Neuronal stem cell (in vitro differentiated cells): ENCODE results near the gene FAT2.

Experiments used
- DNase-seq: peaks from one replicate; pipeline ENCODE4 v3.0.0-alpha.2; 2013; ENCODE audit warnings: low spot score
- H2AFZ ChIP-seq: one replicate; pipeline ENCODE4 v1.6.1; 2013; ENCODE audit warnings: mild to moderate bottlenecking, low read length, inconsistent platforms
- H2AK5ac ChIP-seq: 2 replicates; pipeline ENCODE4 v1.6.1; 2013; ENCODE audit warnings: low read depth, mild to moderate bottlenecking, inconsistent platforms, low read length, moderate library complexity, mixed read lengths
- H2BK120ac ChIP-seq: 2 replicates; pipeline ENCODE4 v1.6.1; 2013; ENCODE audit warnings: low read depth, mild to moderate bottlenecking, inconsistent platforms, low read length, moderate library complexity, mixed read lengths
- H2BK12ac ChIP-seq: one replicate; pipeline ENCODE4 v1.6.1; 2013; ENCODE audit warnings: low read length, inconsistent platforms
- H2BK15ac ChIP-seq: 2 replicates; pipeline ENCODE4 v1.6.1; 2013; ENCODE audit warnings: mild to moderate bottlenecking, low read length, inconsistent platforms, mixed read lengths
- H2BK5ac ChIP-seq: one replicate; pipeline ENCODE4 v1.6.1; 2013; ENCODE audit warnings: inconsistent platforms, mild to moderate bottlenecking, low read length, moderate library complexity
- H3K14ac ChIP-seq: one replicate; pipeline ENCODE4 v1.6.1; 2013; ENCODE audit warnings: low read length, inconsistent platforms
- H3K18ac ChIP-seq: 2 replicates; pipeline ENCODE4 v1.6.1; 2013; ENCODE audit warnings: low read length, inconsistent platforms
- H3K23ac ChIP-seq: 2 replicates; pipeline ENCODE4 v1.6.1; 2013; ENCODE audit warnings: low read depth, mild to moderate bottlenecking, mixed read lengths, low read length, inconsistent platforms; ENCODE audit not compliant: poor library complexity
- H3K27ac ChIP-seq: replicated peaks from 3 replicates; pipeline ENCODE4 v1.5.1; 2013; ENCODE audit warnings: low read length, inconsistent platforms
- H3K27me3 ChIP-seq, 3 experiments: 2 replicates each; pipeline ENCODE4 v1.6.1; 2013; ENCODE audit warnings: low read length in 3 of 3, mild to moderate bottlenecking in 2 of 3, inconsistent platforms in 1 of 3, low read depth in 1 of 3, mixed read lengths in 1 of 3, moderate library complexity in 1 of 3; ENCODE audit not compliant: control insufficient read depth in 3 of 3, insufficient read depth in 3 of 3
- H3K36me3 ChIP-seq, 2 donors: replicated peaks in 1 of 2; 2 replicates each; pipeline ENCODE4 v1.6.1; 2013; ENCODE audit warnings: low read length in 2 of 2; ENCODE audit not compliant: control insufficient read depth in 2 of 2, insufficient read depth in 2 of 2
- H3K4ac ChIP-seq: 2 replicates; pipeline ENCODE4 v1.6.1; 2013; ENCODE audit warnings: inconsistent platforms, mild to moderate bottlenecking, low read length, moderate library complexity
- H3K4me1 ChIP-seq, 2 donors: 1 replicate in 1 of 2; 2 replicates in 1 of 2; pipeline ENCODE4 v1.6.1; 2013; ENCODE audit warnings: low read length in 2 of 2, low read depth in 1 of 2; ENCODE audit not compliant: control insufficient read depth in 2 of 2, insufficient read depth in 1 of 2
- H3K4me2 ChIP-seq: one replicate; pipeline ENCODE4 v1.6.1; 2013; ENCODE audit warnings: mild to moderate bottlenecking, low read length, inconsistent platforms; ENCODE audit not compliant: insufficient read depth, poor library complexity, severe bottlenecking
- H3K4me3 ChIP-seq, 2 donors: 2 replicates each; pipeline ENCODE4 v1.5.1; 2013; ENCODE audit warnings: low read length in 2 of 2, mild to moderate bottlenecking in 2 of 2, inconsistent platforms in 1 of 2, moderate library complexity in 1 of 2
- H3K79me1 ChIP-seq: one replicate; pipeline ENCODE4 v1.6.1; 2013; ENCODE audit warnings: low read depth, mild to moderate bottlenecking, inconsistent platforms, low read length, moderate library complexity
- H3K9ac ChIP-seq: one replicate; pipeline ENCODE4 v1.6.1; 2013; ENCODE audit warnings: mild to moderate bottlenecking, low read depth, low read length, inconsistent platforms; ENCODE audit not compliant: poor library complexity
- H3K9me3 ChIP-seq, 2 donors: replicated peaks in 1 of 2; 2 replicates each; pipeline versions ENCODE3 to v1.6.1; 2013; ENCODE audit warnings: low read length in 2 of 2, mild to moderate bottlenecking in 2 of 2, inconsistent platforms in 1 of 2, low read depth in 1 of 2, mixed read lengths in 1 of 2, moderate library complexity in 1 of 2; ENCODE audit not compliant: control insufficient read depth in 2 of 2, insufficient read depth in 1 of 2
- H4K8ac ChIP-seq: one replicate; pipeline ENCODE4 v1.6.1; 2013; ENCODE audit warnings: low read depth, mild to moderate bottlenecking, inconsistent platforms, low read length, moderate library complexity
- H4K91ac ChIP-seq: one replicate; pipeline ENCODE4 v1.6.1; 2013; ENCODE audit warnings: low read length, low read depth, mild to moderate bottlenecking, inconsistent platforms; ENCODE audit not compliant: poor library complexity
- whole genome bisulfite sequencing, 2 donors: extraction: QIAGEN DNeasy Blood & Tissue Kit; methylation state at CpG; one replicate each; pipeline ENCODE4 v1.1.7; 2013; ENCODE audit warnings: missing lambda C conversion rate in 2 of 2, mixed read lengths in 1 of 2; ENCODE audit not compliant: insufficient read length in 2 of 2, insufficient replicate concordance in 1 of 2; ENCODE audit errors: extremely low coverage in 2 of 2; 5-methylcytosine and 5-hydroxymethylcytosine counted together

Gene FAT2

DNA sequence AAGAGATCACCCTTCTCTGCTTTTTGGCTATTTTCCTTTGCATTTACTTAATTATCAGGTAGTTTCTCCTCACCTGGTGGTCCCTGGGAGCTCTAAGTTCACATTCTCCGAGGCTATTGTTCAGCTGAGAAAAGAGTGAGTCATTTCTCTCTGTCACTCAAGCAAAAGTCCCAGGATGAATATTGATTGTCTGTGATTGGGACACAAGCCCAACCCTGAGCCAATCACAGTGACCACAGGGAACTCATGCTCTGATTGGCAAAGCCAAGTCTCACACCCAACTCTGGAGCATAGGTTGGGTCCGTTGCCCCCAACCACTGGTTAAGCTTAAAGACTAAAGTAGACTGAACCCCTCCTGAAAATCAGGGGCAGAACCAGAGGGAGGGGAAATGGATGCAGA, 27.8 kb upstream of the FAT2 start:
- Histone ChIP-seq H3K79me1 (no peaks in the 10 kb centered on the region), H4K8ac (no peak overlapping the region), H3K4me1 (peaks cover 0 to 33% of the 10 kb centered on the region in 2 donors), H3K4me2 (no peak overlapping the region), H3K36me3 (no peaks in the 10 kb centered on the region), H3K27me3 (peaks cover 0 to 16% (median 0%) of the 10 kb centered on the region in 3 experiments), H2AK5ac (no peak overlapping the region), H3K23ac (no peak overlapping the region), H3K4me3 (no peak overlapping the region), H2BK15ac (no peak overlapping the region), H3K9ac (no peak overlapping the region), H3K18ac (no peak overlapping the region), H3K27ac (no peak overlapping the region), H3K14ac (no peak overlapping the region), H4K91ac (no peak overlapping the region), H2BK5ac (no peak overlapping the region), H3K4ac (no peak overlapping the region), H3K9me3 (no peaks in the 10 kb centered on the region), H2AFZ (no peak overlapping the region), H2BK12ac (no peak overlapping the region), H2BK120ac (no peak overlapping the region)
- no peak for DNase-seq
- no CpG with 5 or more reads among the region's 2 CpGs for WGBS, 2 donors

DNA sequence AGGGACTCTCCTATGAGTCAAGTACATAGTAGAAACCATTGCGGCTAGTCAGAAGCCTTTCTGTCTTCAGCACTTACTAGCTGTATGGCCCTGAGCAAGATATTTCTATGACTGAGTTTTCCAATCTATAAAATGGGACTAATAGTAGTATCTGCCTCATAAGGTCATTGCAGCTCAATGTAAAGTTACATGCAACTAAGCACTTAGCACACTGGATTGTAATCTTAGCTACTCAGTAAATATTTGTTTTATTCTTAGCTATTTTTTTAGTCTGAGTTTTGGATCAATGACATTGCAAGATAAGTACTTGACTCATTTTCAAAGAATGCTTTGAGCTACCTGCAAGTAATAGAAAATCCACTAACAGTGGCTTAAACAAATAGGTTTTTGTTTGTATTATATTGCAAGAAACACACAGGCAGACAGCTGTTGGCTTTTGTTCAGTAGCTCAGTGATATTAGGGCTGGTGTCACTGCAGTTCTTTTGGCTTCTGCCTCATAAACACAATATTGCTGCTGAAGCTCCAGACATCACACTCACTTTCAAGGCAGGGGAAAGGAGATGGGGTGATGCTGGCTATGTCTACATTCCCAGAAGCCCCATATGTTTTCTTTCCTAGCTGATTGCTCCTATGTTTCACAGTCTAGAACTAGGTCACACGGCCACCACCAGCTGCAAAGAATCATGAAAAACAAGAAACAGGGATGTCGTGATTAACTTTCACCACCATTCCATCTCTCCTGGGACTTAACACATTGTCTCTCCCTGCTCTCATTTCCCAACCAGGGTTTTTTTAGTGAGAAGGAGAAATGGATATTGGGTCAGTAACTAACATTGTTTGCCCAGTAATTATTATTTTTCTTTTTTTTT, 26.9 kb upstream of the FAT2 start:
- peaks cover 0 to 19% (median 0%) of the 10 kb centered on the region in 3 experiments for H3K27me3 ChIP-seq
- no peak overlapping the region for H3K4me2 ChIP-seq
- no peak overlapping the region for H3K9ac ChIP-seq
- no peak overlapping the region for H2AFZ ChIP-seq
- no peak overlapping the region for H2BK12ac ChIP-seq
- peaks cover 0 to 33% of the 10 kb centered on the region in 2 donors for H3K4me1 ChIP-seq
- H2BK5ac ChIP-seq = no peak overlapping the region
- H3K9me3 ChIP-seq = no peaks in the 10 kb centered on the region
- no peak overlapping the region for H4K91ac ChIP-seq
- no peaks in the 10 kb centered on the region for H3K36me3 ChIP-seq
- no peak overlapping the region for H3K27ac ChIP-seq
- H3K18ac ChIP-seq = no peak overlapping the region
- H2BK15ac ChIP-seq = no peak overlapping the region
- no peak overlapping the region for H3K4ac ChIP-seq
- H3K23ac ChIP-seq = no peak overlapping the region
- no peak overlapping the region for H2BK120ac ChIP-seq
- H4K8ac ChIP-seq = no peak overlapping the region
- DNase-seq = no peak
- no peak overlapping the region for H3K4me3 ChIP-seq
- no CpG with 5 or more reads among the region's 3 CpGs for WGBS, 2 donors
- H3K79me1 ChIP-seq = no peaks in the 10 kb centered on the region
- H3K14ac ChIP-seq = no peak overlapping the region
- no peak overlapping the region for H2AK5ac ChIP-seq

DNA sequence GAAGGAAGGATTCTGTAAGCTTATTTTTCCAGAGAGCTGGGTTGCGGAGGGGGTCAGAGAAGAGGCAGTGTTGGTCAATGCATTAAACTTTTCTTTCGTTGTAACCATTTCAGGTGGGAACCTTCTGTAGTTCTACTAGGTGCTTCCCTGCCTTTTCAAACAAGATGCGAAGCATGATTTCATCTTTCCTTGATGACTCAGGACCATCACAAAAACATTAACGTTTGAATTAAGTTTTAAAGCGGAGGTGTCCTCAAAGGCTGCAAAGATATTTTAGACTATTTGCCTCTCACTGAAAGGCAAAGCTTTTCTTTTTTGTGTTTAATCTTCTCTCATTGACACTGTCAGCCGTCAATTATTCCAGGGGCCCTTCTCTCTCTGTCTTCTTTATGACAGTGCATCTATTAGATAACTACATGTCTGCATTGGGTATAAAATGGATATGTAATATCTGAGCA, 26.3 kb upstream of the FAT2 start:
- H3K27me3 ChIP-seq = peaks cover 0 to 16% (median 0%) of the 10 kb centered on the region in 3 experiments
- H3K79me1 ChIP-seq = no peaks in the 10 kb centered on the region
- H3K23ac ChIP-seq = no peak overlapping the region
- no peak overlapping the region for H2BK15ac ChIP-seq
- no peak overlapping the region for H3K27ac ChIP-seq
- H3K36me3 ChIP-seq = no peaks in the 10 kb centered on the region
- no peak overlapping the region for H3K18ac ChIP-seq
- no CpG with 5 or more reads among the region's 6 CpGs for WGBS, 2 donors
- H4K8ac ChIP-seq = no peak overlapping the region
- no peak overlapping the region for H3K4me3 ChIP-seq
- H3K4ac ChIP-seq = no peak overlapping the region
- no peak overlapping the region for H2BK5ac ChIP-seq
- H3K4me2 ChIP-seq = no peak overlapping the region
- no peak overlapping the region for H2BK120ac ChIP-seq
- no peak for DNase-seq
- no peak overlapping the region for H2AFZ ChIP-seq
- no peak overlapping the region for H3K9ac ChIP-seq
- H3K9me3 ChIP-seq = no peaks in the 10 kb centered on the region
- no peak overlapping the region for H2AK5ac ChIP-seq
- no peak overlapping the region for H4K91ac ChIP-seq
- no peak overlapping the region for H2BK12ac ChIP-seq
- peaks cover 0 to 28% of the 10 kb centered on the region in 2 donors for H3K4me1 ChIP-seq
- no peak overlapping the region for H3K14ac ChIP-seq

DNA sequence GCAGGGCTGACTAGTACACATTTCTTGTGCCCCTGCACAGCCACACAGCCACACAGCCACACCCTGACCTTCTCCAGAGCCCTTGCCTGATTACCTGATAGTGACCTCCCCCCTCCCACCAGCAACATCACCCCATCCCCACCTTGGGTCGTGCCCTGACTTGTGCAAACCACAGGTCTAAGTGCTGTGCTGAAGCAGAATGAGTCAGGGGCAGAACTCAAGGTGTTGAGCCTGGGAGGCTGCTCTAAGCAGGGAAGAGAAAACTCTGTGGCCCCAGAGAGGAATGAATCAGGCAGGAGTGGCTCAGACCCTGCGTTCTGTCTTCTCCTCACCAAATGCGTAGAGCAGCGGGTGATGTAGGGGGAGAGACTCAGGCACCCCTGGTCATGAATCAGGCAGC, 24.3 kb upstream of the FAT2 start:
- peaks cover 0 to 9% (median 0%) of the 10 kb centered on the region in 3 experiments for H3K27me3 ChIP-seq
- H2AFZ ChIP-seq = no peak overlapping the region
- no peak overlapping the region for H4K8ac ChIP-seq
- H3K4me3 ChIP-seq = no peak overlapping the region
- DNase-seq = no peak
- H3K14ac ChIP-seq = no peak overlapping the region
- no CpG with 5 or more reads among the region's 4 CpGs for WGBS, 2 donors
- no peak overlapping the region for H3K27ac ChIP-seq
- H2BK15ac ChIP-seq = peak overlapping the region; percentile 9
- no peak overlapping the region for H2BK5ac ChIP-seq
- no peak overlapping the region for H2BK12ac ChIP-seq
- H3K23ac ChIP-seq = peak overlapping the region; percentile 35
- H3K4me2 ChIP-seq = no peak overlapping the region
- H2BK120ac ChIP-seq = no peak overlapping the region
- H3K18ac ChIP-seq = peak overlapping the region; percentile 5
- H3K79me1 ChIP-seq = no peaks in the 10 kb centered on the region
- H3K36me3 ChIP-seq = no peaks in the 10 kb centered on the region
- H3K4ac ChIP-seq = no peak overlapping the region
- no peaks in the 10 kb centered on the region for H3K9me3 ChIP-seq
- H2AK5ac ChIP-seq = no peak overlapping the region
- H4K91ac ChIP-seq = no peak overlapping the region
- no peak overlapping the region for H3K9ac ChIP-seq
- H3K4me1 ChIP-seq = peaks cover 0 to 19% of the 10 kb centered on the region in 2 donors
